ENCODE measurements around the gene TBKBP1.

Gene TBKBP1

GRCh38 chr17:47742319-47743181 is 48.6 kb downstream of the TBKBP1 start:
- Histone ChIP-seq H3K4me1 (ENCODE audit: control insufficient read depth in 1 of 2, insufficient read depth in 2 of 2, low read length in 2 of 2) (no peaks in the 10 kb centered on the region), H2AK5ac (ENCODE audit: low read length) (no peak overlapping the region), H3K4me3 (ENCODE audit: low read depth, low read length) (no peak overlapping the region), H3K4me2 (ENCODE audit: low read length) (no peak overlapping the region), H4K91ac (ENCODE audit: low read depth, low read length) (no peak overlapping the region), H3K23ac (ENCODE audit: low read length) (no peak overlapping the region), H2BK5ac (ENCODE audit: low read depth, low read length, poor library complexity) (no peak overlapping the region), H3K18ac (ENCODE audit: low read length) (no peak overlapping the region), H3K36me3 (ENCODE audit: control insufficient read depth in 1 of 2, insufficient read depth in 2 of 2, low read length in 2 of 2) (no peaks in the 10 kb centered on the region), H2BK12ac (ENCODE audit: low read length) (no peak overlapping the region), H4K8ac (ENCODE audit: low read depth, low read length) (no peak overlapping the region), H3K9me3 (ENCODE audit: insufficient read depth, low read depth, low read length) (no peaks in the 10 kb centered on the region), H3K9ac (ENCODE audit: low read length) (no peak overlapping the region), H3K79me2 (ENCODE audit: control insufficient read depth, insufficient read depth, low read length, poor library complexity) (no peaks in the 10 kb centered on the region), H4K12ac (ENCODE audit: low read depth, low read length) (no peak overlapping the region), H3K4ac (ENCODE audit: low read depth, low read length) (no peak overlapping the region), H2BK120ac (ENCODE audit: insufficient read depth, low read length, poor library complexity) (no peak overlapping the region), H3K79me1 (ENCODE audit: low read length) (no peaks in the 10 kb centered on the region), H3K14ac (ENCODE audit: low read length) (no peak overlapping the region), H3K27ac (ENCODE audit: low read depth, low read length) (no peak overlapping the region), H3K27me3 (ENCODE audit: insufficient read depth, low read length) (no peaks in the 10 kb centered on the region), H2AFZ (ENCODE audit: insufficient read depth, low read length, poor library complexity) (no peak overlapping the region)
- no peak for DNase-seq
- no CpG with 5 or more reads among the region's 26 CpGs for WGBS (ENCODE audit: extremely low coverage, insufficient coverage, insufficient read length)

DNA sequence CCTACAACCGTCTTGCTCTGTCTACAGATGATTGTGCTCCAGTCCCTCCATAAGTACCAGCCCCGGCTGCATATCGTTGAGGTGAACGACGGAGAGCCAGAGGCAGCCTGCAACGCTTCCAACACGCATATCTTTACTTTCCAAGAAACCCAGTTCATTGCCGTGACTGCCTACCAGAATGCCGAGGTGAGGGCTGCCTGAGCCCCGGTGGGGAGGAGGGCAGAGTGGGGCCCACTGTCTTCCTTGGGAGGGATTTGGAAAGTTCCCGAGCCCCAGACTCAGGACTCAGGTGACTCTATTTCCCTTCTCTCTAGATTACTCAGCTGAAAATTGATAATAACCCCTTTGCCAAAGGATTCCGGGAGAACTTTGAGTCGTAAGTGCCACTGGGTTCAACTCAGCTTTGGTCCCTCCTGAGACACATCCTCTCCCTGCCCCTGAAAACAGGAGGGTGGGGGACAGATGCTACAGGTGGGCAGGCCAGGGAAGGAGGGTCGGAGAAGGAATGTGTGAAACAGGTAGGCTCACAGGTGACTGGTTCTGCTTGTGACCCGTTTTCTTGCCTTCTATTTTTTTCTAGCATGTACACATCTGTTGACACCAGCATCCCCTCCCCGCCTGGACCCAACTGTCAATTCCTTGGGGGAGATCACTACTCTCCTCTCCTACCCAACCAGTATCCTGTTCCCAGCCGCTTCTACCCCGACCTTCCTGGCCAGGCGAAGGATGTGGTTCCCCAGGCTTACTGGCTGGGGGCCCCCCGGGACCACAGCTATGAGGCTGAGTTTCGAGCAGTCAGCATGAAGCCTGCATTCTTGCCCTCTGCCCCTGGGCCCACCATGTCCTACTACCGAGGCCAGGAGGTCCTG is 50.4 kb downstream of the TBKBP1 start:
- no CpG with 5 or more reads among the region's 22 CpGs for WGBS (ENCODE audit: extremely low coverage, insufficient coverage, insufficient read length)

DNA sequence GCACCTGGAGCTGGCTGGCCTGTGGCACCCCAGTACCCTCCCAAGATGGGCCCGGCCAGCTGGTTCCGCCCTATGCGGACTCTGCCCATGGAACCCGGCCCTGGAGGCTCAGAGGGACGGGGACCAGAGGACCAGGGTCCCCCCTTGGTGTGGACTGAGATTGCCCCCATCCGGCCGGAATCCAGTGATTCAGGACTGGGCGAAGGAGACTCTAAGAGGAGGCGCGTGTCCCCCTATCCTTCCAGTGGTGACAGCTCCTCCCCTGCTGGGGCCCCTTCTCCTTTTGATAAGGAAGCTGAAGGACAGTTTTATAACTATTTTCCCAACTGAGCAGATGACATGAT is 51.0 kb downstream of the TBKBP1 start:
- no peak for DNase-seq
- no peak overlapping the region for H3K18ac ChIP-seq (ENCODE audit: low read length)
- no peak overlapping the region for H3K14ac ChIP-seq (ENCODE audit: low read length)
- no peak overlapping the region for H3K4me3 ChIP-seq (ENCODE audit: low read depth, low read length)
- H2BK5ac ChIP-seq (ENCODE audit: low read depth, low read length, poor library complexity): no peak overlapping the region
- no peaks in the 10 kb centered on the region for H3K79me2 ChIP-seq (ENCODE audit: control insufficient read depth, insufficient read depth, low read length, poor library complexity)
- H3K4me1 ChIP-seq (ENCODE audit: control insufficient read depth in 1 of 2, insufficient read depth in 2 of 2, low read length in 2 of 2): no peaks in the 10 kb centered on the region
- no peak overlapping the region for H2BK12ac ChIP-seq (ENCODE audit: low read length)
- no peaks in the 10 kb centered on the region for H3K27me3 ChIP-seq (ENCODE audit: insufficient read depth, low read length)
- H2AFZ ChIP-seq (ENCODE audit: insufficient read depth, low read length, poor library complexity): no peak overlapping the region
- no peak overlapping the region for H2BK120ac ChIP-seq (ENCODE audit: insufficient read depth, low read length, poor library complexity)
- H4K12ac ChIP-seq (ENCODE audit: low read depth, low read length): no peak overlapping the region
- H3K27ac ChIP-seq (ENCODE audit: low read depth, low read length): no peak overlapping the region
- no peak overlapping the region for H2AK5ac ChIP-seq (ENCODE audit: low read length)
- H3K23ac ChIP-seq (ENCODE audit: low read length): no peak overlapping the region
- no peak overlapping the region for H3K4ac ChIP-seq (ENCODE audit: low read depth, low read length)
- no peak overlapping the region for H4K91ac ChIP-seq (ENCODE audit: low read depth, low read length)
- H3K4me2 ChIP-seq (ENCODE audit: low read length): no peak overlapping the region
- no peak overlapping the region for H4K8ac ChIP-seq (ENCODE audit: low read depth, low read length)
- no CpG with 5 or more reads among the region's 10 CpGs for WGBS (ENCODE audit: extremely low coverage, insufficient coverage, insufficient read length)
- no peaks in the 10 kb centered on the region for H3K9me3 ChIP-seq (ENCODE audit: insufficient read depth, low read depth, low read length)
- no peak overlapping the region for H3K9ac ChIP-seq (ENCODE audit: low read length)
- H3K79me1 ChIP-seq (ENCODE audit: low read length): no peaks in the 10 kb centered on the region
- no peaks in the 10 kb centered on the region for H3K36me3 ChIP-seq (ENCODE audit: control insufficient read depth in 1 of 2, insufficient read depth in 2 of 2, low read length in 2 of 2)

More for the DNA sequence above, 50.4 kb downstream of the TBKBP1 start:
- H3K9me3 ChIP-seq (ENCODE audit: insufficient read depth, low read depth, low read length): no peaks in the 10 kb centered on the region
- no peak overlapping the region for H3K9ac ChIP-seq (ENCODE audit: low read length)
- H3K23ac ChIP-seq (ENCODE audit: low read length): no peak overlapping the region
- no peak overlapping the region for H2BK12ac ChIP-seq (ENCODE audit: low read length)
- H2AK5ac ChIP-seq (ENCODE audit: low read length): no peak overlapping the region
- no peaks in the 10 kb centered on the region for H3K79me1 ChIP-seq (ENCODE audit: low read length)
- H3K79me2 ChIP-seq (ENCODE audit: control insufficient read depth, insufficient read depth, low read length, poor library complexity): no peaks in the 10 kb centered on the region
- no peak overlapping the region for H3K4me3 ChIP-seq (ENCODE audit: low read depth, low read length)
- H4K12ac ChIP-seq (ENCODE audit: low read depth, low read length): no peak overlapping the region
- no peaks in the 10 kb centered on the region for H3K4me1 ChIP-seq (ENCODE audit: control insufficient read depth in 1 of 2, insufficient read depth in 2 of 2, low read length in 2 of 2)
- H3K4me2 ChIP-seq (ENCODE audit: low read length): no peak overlapping the region
- no peak overlapping the region for H3K27ac ChIP-seq (ENCODE audit: low read depth, low read length)
- no peak overlapping the region for H4K8ac ChIP-seq (ENCODE audit: low read depth, low read length)
- H4K91ac ChIP-seq (ENCODE audit: low read depth, low read length): no peak overlapping the region
- no peak overlapping the region for H3K4ac ChIP-seq (ENCODE audit: low read depth, low read length)
- H3K14ac ChIP-seq (ENCODE audit: low read length): no peak overlapping the region
- no peaks in the 10 kb centered on the region for H3K27me3 ChIP-seq (ENCODE audit: insufficient read depth, low read length)
- no peak overlapping the region for H2BK120ac ChIP-seq (ENCODE audit: insufficient read depth, low read length, poor library complexity)
- no peak for DNase-seq
- H2AFZ ChIP-seq (ENCODE audit: insufficient read depth, low read length, poor library complexity): no peak overlapping the region
- H3K18ac ChIP-seq (ENCODE audit: low read length): no peak overlapping the region
- no peaks in the 10 kb centered on the region for H3K36me3 ChIP-seq (ENCODE audit: control insufficient read depth in 1 of 2, insufficient read depth in 2 of 2, low read length in 2 of 2)
- no peak overlapping the region for H2BK5ac ChIP-seq (ENCODE audit: low read depth, low read length, poor library complexity)

GRCh38 chr17:47751471-47751870 is 57.5 kb downstream of the TBKBP1 start:
- H3K36me3 ChIP-seq (ENCODE audit: control insufficient read depth in 1 of 2, insufficient read depth in 2 of 2, low read length in 2 of 2): no peaks in the 10 kb centered on the region
- no peaks in the 10 kb centered on the region for H3K79me1 ChIP-seq (ENCODE audit: low read length)
- no peak overlapping the region for H3K18ac ChIP-seq (ENCODE audit: low read length)
- no peak overlapping the region for H3K14ac ChIP-seq (ENCODE audit: low read length)
- no peaks in the 10 kb centered on the region for H3K9me3 ChIP-seq (ENCODE audit: insufficient read depth, low read depth, low read length)
- H2BK5ac ChIP-seq (ENCODE audit: low read depth, low read length, poor library complexity): no peak overlapping the region
- no peak overlapping the region for H3K27ac ChIP-seq (ENCODE audit: low read depth, low read length)
- H3K23ac ChIP-seq (ENCODE audit: low read length): no peak overlapping the region
- H2BK12ac ChIP-seq (ENCODE audit: low read length): no peak overlapping the region
- no peak for DNase-seq
- no peaks in the 10 kb centered on the region for H3K4me1 ChIP-seq (ENCODE audit: control insufficient read depth in 1 of 2, insufficient read depth in 2 of 2, low read length in 2 of 2)
- no CpG with 5 or more reads among the region's 3 CpGs for WGBS (ENCODE audit: extremely low coverage, insufficient coverage, insufficient read length)
- no peak overlapping the region for H3K4me3 ChIP-seq (ENCODE audit: low read depth, low read length)
- H2BK120ac ChIP-seq (ENCODE audit: insufficient read depth, low read length, poor library complexity): no peak overlapping the region
- H3K4me2 ChIP-seq (ENCODE audit: low read length): no peak overlapping the region
- H3K4ac ChIP-seq (ENCODE audit: low read depth, low read length): no peak overlapping the region
- H2AFZ ChIP-seq (ENCODE audit: insufficient read depth, low read length, poor library complexity): no peak overlapping the region
- H2AK5ac ChIP-seq (ENCODE audit: low read length): no peak overlapping the region
- H4K91ac ChIP-seq (ENCODE audit: low read depth, low read length): no peak overlapping the region
- H3K9ac ChIP-seq (ENCODE audit: low read length): no peak overlapping the region
- H4K8ac ChIP-seq (ENCODE audit: low read depth, low read length): no peak overlapping the region
- H3K27me3 ChIP-seq (ENCODE audit: insufficient read depth, low read length): no peaks in the 10 kb centered on the region
- no peak overlapping the region for H4K12ac ChIP-seq (ENCODE audit: low read depth, low read length)
- H3K79me2 ChIP-seq (ENCODE audit: control insufficient read depth, insufficient read depth, low read length, poor library complexity): no peaks in the 10 kb centered on the region
